SU-DHL-6 (cell line): ENCODE results near the gene EPHB3.

Experiments used
- H2AFZ ChIP-seq: fragments of 200-600 bp; sonication (generic); 2 replicates; pipeline ENCODE4 v1.6.1; 2014; ENCODE audit warnings: low read depth, mild to moderate bottlenecking, moderate library complexity, mixed read lengths, antibody characterized with exemption, low read length; ENCODE audit not compliant: severe bottlenecking
- H3F3A ChIP-seq: fragments of 200-600 bp; shearing (Covaris generic); 2 replicates; pipeline ENCODE4 v1.6.0; 2016; ENCODE audit warnings: antibody characterized with exemption, mild to moderate bottlenecking; ENCODE audit not compliant: insufficient read depth
- H3K27ac ChIP-seq: fragments of 200-600 bp; sonication (generic); 2 replicates; pipeline ENCODE4 v1.5.1; 2016; ENCODE audit warnings: low read depth, mild to moderate bottlenecking, low read length, moderate library complexity, mixed read lengths
- H3K27me3 ChIP-seq: fragments of 200-600 bp; sonication (generic), shearing (Covaris generic); 2 replicates; pipeline ENCODE4 v1.6.0; 2014; ENCODE audit warnings: mild to moderate bottlenecking, low read length
- H3K36me3 ChIP-seq: fragments of 200-600 bp; sonication (generic); 2 replicates; pipeline ENCODE4 v1.6.1; 2014; ENCODE audit warnings: mild to moderate bottlenecking, low read length, mixed read lengths
- H3K4me2 ChIP-seq: fragments of 300-600, 200-600 bp; shearing (Covaris generic), sonication (generic); 2 replicates; pipeline ENCODE4 v1.6.0; 2014; ENCODE audit warnings: low read length, low read depth, mild to moderate bottlenecking; ENCODE audit not compliant: poor library complexity, severe bottlenecking
- H3K4me3 ChIP-seq: fragments of 200-600 bp; sonication (generic); 2 replicates; pipeline ENCODE4 v1.5.1; 2014; ENCODE audit warnings: antibody characterized with exemption, low read length, mild to moderate bottlenecking, mixed read lengths; ENCODE audit not compliant: insufficient read depth, poor library complexity, severe bottlenecking
- H3K79me2 ChIP-seq: fragments of 200-600 bp; sonication (generic); 2 replicates; pipeline ENCODE4 v1.6.1; 2014; ENCODE audit warnings: mild to moderate bottlenecking, low read length, moderate library complexity; ENCODE audit not compliant: insufficient read depth
- H3K9ac ChIP-seq: fragments of 200-600 bp; sonication (generic); 2 replicates; pipeline ENCODE4 v1.7.0; 2014; ENCODE audit warnings: mild to moderate bottlenecking, low read length
- H3K9me2 ChIP-seq: fragments of 200-600 bp; sonication (generic); replicated peaks from 2 replicates; pipeline ENCODE4 v1.6.1; 2014; ENCODE audit warnings: low read length; ENCODE audit not compliant: insufficient read depth
- H3K9me3 ChIP-seq: fragments of 200-600 bp; sonication (generic); 2 replicates; pipeline ENCODE4 v1.6.1; 2014; ENCODE audit warnings: low read length, mixed read lengths; ENCODE audit not compliant: insufficient read depth
- H4K20me1 ChIP-seq: fragments of 200-600 bp; sonication (generic); 2 replicates; pipeline ENCODE4 v1.6.1; 2014; ENCODE audit warnings: low read depth, mild to moderate bottlenecking, antibody characterized with exemption, low read length, moderate library complexity, mixed read lengths
- EZH2phosphoT487 ChIP-seq: fragments of 200-600 bp; sonication (generic), shearing (Covaris generic); conservative IDR thresholded peaks from 2 replicates; pipeline ENCODE4 v1.6.1; 2018; ENCODE audit warnings: mild to moderate bottlenecking, antibody characterized with exemption, low read length, moderate library complexity, mixed read lengths
- TF ChIP-seq, protein P1 (sequence below): fragments of 200-600 bp; sonication (generic); IDR thresholded peaks from one replicate; pipeline ENCODE4 v1.5.1; 2017; ENCODE audit warnings: antibody characterized with exemption, mild to moderate bottlenecking, low read length, moderate library complexity; ENCODE audit not compliant: insufficient read depth, poor library complexity, severe bottlenecking

Gene EPHB3

DNA sequence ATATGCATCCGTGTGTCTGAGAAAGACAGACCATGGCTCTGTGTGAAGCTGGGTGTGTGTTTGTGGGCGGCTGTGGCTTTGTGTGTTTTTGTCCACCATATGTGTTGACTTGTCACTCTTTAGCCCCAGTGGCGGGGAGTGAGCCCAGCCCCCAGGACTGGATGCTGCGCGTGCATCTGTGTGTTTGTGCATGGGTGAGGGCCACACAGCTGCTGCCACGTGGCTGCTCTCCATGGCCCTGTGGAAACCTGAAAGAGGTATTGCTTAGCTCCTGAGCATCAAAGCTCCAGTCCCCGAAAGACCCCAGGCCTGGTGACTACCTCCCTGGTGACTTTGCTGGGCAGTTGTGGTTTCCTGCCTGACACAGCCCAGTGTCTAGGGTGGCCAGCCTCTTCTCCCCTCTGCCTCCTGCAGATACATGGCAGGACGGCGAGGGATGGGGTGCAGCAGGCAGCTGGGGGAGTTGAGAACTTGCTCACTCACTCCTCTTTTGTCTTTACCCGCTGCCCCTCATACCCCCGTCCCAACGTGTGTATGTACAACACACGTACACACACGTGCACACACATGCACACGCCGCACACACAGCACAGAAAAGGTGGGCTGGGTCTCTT is 6.5 kb downstream of the EPHB3 start:
- TF ChIP-seq, protein P1, sequence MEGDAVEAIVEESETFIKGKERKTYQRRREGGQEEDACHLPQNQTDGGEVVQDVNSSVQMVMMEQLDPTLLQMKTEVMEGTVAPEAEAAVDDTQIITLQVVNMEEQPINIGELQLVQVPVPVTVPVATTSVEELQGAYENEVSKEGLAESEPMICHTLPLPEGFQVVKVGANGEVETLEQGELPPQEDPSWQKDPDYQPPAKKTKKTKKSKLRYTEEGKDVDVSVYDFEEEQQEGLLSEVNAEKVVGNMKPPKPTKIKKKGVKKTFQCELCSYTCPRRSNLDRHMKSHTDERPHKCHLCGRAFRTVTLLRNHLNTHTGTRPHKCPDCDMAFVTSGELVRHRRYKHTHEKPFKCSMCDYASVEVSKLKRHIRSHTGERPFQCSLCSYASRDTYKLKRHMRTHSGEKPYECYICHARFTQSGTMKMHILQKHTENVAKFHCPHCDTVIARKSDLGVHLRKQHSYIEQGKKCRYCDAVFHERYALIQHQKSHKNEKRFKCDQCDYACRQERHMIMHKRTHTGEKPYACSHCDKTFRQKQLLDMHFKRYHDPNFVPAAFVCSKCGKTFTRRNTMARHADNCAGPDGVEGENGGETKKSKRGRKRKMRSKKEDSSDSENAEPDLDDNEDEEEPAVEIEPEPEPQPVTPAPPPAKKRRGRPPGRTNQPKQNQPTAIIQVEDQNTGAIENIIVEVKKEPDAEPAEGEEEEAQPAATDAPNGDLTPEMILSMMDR = no peak
- no peak for TF ChIP-seq EZH2phosphoT487
- H3F3A ChIP-seq = no peaks in the 10 kb centered on the region
- no peaks in the 10 kb centered on the region for H4K20me1 ChIP-seq
- no peaks in the 10 kb centered on the region for H3K27me3 ChIP-seq
- H3K27ac ChIP-seq = no peak overlapping the region
- H3K4me2 ChIP-seq = no peak overlapping the region
- no peak overlapping the region for H3K9ac ChIP-seq
- H3K36me3 ChIP-seq = no peaks in the 10 kb centered on the region
- no peak overlapping the region for H2AFZ ChIP-seq
- no peaks in the 10 kb centered on the region for H3K79me2 ChIP-seq
- H3K4me3 ChIP-seq = no peak overlapping the region
- no peaks in the 10 kb centered on the region for H3K9me2 ChIP-seq
- H3K9me3 ChIP-seq = no peaks in the 10 kb centered on the region

- no peaks in the 10 kb centered on the region for H3K36me3 ChIP-seq
- H3K9me2 ChIP-seq = no peaks in the 10 kb centered on the region
- H3K27me3 ChIP-seq = no peaks in the 10 kb centered on the region
- H4K20me1 ChIP-seq = no peaks in the 10 kb centered on the region
- no peak for TF ChIP-seq EZH2phosphoT487
- TF ChIP-seq, protein P1 = no peak
- no peak overlapping the region for H3K4me3 ChIP-seq
- H3K79me2 ChIP-seq = no peaks in the 10 kb centered on the region
- H3K9ac ChIP-seq = no peak overlapping the region
- H3K4me2 ChIP-seq = no peak overlapping the region
- H3K9me3 ChIP-seq = no peaks in the 10 kb centered on the region
- no peak overlapping the region for H2AFZ ChIP-seq
- H3F3A ChIP-seq = no peaks in the 10 kb centered on the region
- no peak overlapping the region for H3K27ac ChIP-seq
Measured at GRCh38 chr3:184568560-184568923, 7.0 kb downstream of the EPHB3 start.

GRCh38 chr3:184568924-184569829 is 7.6 kb downstream of the EPHB3 start:
- no peaks in the 10 kb centered on the region for H3K27me3 ChIP-seq
- no peak for TF ChIP-seq EZH2phosphoT487
- TF ChIP-seq, protein P1 = no peak
- no peak overlapping the region for H3K9ac ChIP-seq
- no peaks in the 10 kb centered on the region for H3K36me3 ChIP-seq
- H3K9me2 ChIP-seq = no peaks in the 10 kb centered on the region
- no peaks in the 10 kb centered on the region for H3F3A ChIP-seq
- H3K9me3 ChIP-seq = no peaks in the 10 kb centered on the region
- H3K4me3 ChIP-seq = no peak overlapping the region
- H3K79me2 ChIP-seq = no peaks in the 10 kb centered on the region
- no peak overlapping the region for H2AFZ ChIP-seq
- no peak overlapping the region for H3K4me2 ChIP-seq
- no peak overlapping the region for H3K27ac ChIP-seq
- no peaks in the 10 kb centered on the region for H4K20me1 ChIP-seq
